SKM-1 (cell line): ENCODE data around the gene PLXDC2.

Experiments
- DNase-seq: peaks from one replicate; lab custom pipeline; 2025; ENCODE audit not compliant: unreplicated experiment; lab: John Stamatoyannopoulos, UW

Gene PLXDC2

GRCh38 chr10:20105236-20105635 lies 289.0 kb downstream of the PLXDC2 start:
- no peak for DNase-seq

- DNase-seq = no peak
Measured at GRCh38 chr10:20105931-20106330, 289.7 kb downstream of the PLXDC2 start.

GRCh38 chr10:20108021-20108420 lies 291.8 kb downstream of the PLXDC2 start:
- DNase-seq = no peak

- DNase-seq = no peak
Measured at GRCh38 chr10:20109613-20110012, 293.4 kb downstream of the PLXDC2 start.

GRCh38 chr10:20110125-20111100 lies 294.2 kb downstream of the PLXDC2 start:
- DNase-seq = no peak

- no peak for DNase-seq
Measured at GRCh38 chr10:20114179-20114578, 297.9 kb downstream of the PLXDC2 start.

GRCh38 chr10:20115894-20116293 lies 299.7 kb downstream of the PLXDC2 start:
- DNase-seq = no peak

- DNase-seq = no peak
Measured at GRCh38 chr10:20117471-20117870, 301.2 kb downstream of the PLXDC2 start.

GRCh38 chr10:20118119-20118518 lies 301.9 kb downstream of the PLXDC2 start:
- DNase-seq = no peak

- DNase-seq = no peak
Measured at GRCh38 chr10:20128811-20129210, 312.6 kb downstream of the PLXDC2 start.

- no peak for DNase-seq
Measured at GRCh38 chr10:20132816-20133215, 316.6 kb downstream of the PLXDC2 start.

GRCh38 chr10:20133669-20134189 lies 317.5 kb downstream of the PLXDC2 start:
- no peak for DNase-seq

GRCh38 chr10:20142311-20142710 lies 326.1 kb downstream of the PLXDC2 start:
- DNase-seq = no peak

- no peak for DNase-seq
Measured at GRCh38 chr10:20144268-20144667, 328.0 kb downstream of the PLXDC2 start.

- DNase-seq = no peak
Measured at GRCh38 chr10:20146004-20146403, 329.8 kb downstream of the PLXDC2 start.

GRCh38 chr10:20147684-20148083 lies 331.5 kb downstream of the PLXDC2 start:
- DNase-seq = no peak

GRCh38 chr10:20156511-20156910 lies 340.3 kb downstream of the PLXDC2 start:
- no peak for DNase-seq

GRCh38 chr10:20157314-20157713 lies 341.1 kb downstream of the PLXDC2 start:
- no peak for DNase-seq

- DNase-seq = no peak
Measured at GRCh38 chr10:20158086-20158485, 341.9 kb downstream of the PLXDC2 start.

- DNase-seq = no peak
Measured at GRCh38 chr10:20162123-20162522, 345.9 kb downstream of the PLXDC2 start.

- no peak for DNase-seq
Measured at GRCh38 chr10:20166096-20166675, 350.0 kb downstream of the PLXDC2 start.

- no peak for DNase-seq
Measured at GRCh38 chr10:20170661-20171060, 354.4 kb downstream of the PLXDC2 start.
